HG03575 (cell line): ENCODE results near the gene APOBEC3A.
"Not testable (repeated sequence)": the region's sequence is repeated elsewhere in the genome, so short reads cannot be mapped to it uniquely, and the experiment has no call there.

Experiments
- ATAC-seq: cut with Tn5 transposase; IDR thresholded peaks from one replicate; pipeline ENCODE4 v1.9.1; 2021; ENCODE audit not compliant: unreplicated experiment, insufficient number of reproducible peaks, low FRiP score; ENCODE audit errors: extremely low read depth

The APOBEC3A gene

GRCh38 chr22:39003165-39003638 lies 45.8 kb downstream of the APOBEC3A start:
- ATAC-seq, result no peak

GRCh38 chr22:39007177-39007576 lies 49.8 kb downstream of the APOBEC3A start:
- no peak for ATAC-seq

GRCh38 chr22:39008271-39008850 lies 51.0 kb downstream of the APOBEC3A start:
- ATAC-seq, result not testable (repeated sequence)

- ATAC-seq, result no peak
Observed at GRCh38 chr22:39010946-39011345, 53.5 kb downstream of the APOBEC3A start.
